ENCODE measurements around the gene MCF2L. TPM values are rescaled to one million over a fixed set of nuclear protein-coding genes. Genes with fewer than 3 reads are reported as not detected.

The MCF2L gene
- total and polyA plus RNA-seq, 12 donors = 29.6 to 99.8 (median 45.3) TPM

GRCh38 chr13:113124211-113124970, 155.4 kb downstream of the MCF2L start:
- H3K4me1 ChIP-seq = peaks cover 0 to 16% (median 5%) of the 10 kb centered on the region in 9 donors
- no peaks in the 10 kb centered on the region for H3K9me3 ChIP-seq
- WGBS, 2 donors = 91 to 95% methylated on average over 19 of the region's 19 CpGs
- H3K27ac ChIP-seq = no peak overlapping the region
- H3K4me3 ChIP-seq = no peak overlapping the region
- peaks cover 0 to 4% (median under 1%) of the 10 kb centered on the region in 7 donors for H3K27me3 ChIP-seq
- DNase-seq (no peak), ATAC-seq (peak in 1 of 8 donors; percentile 23)
- intact Hi-C loops (cut with DNase I) = no loop called here
- TF ChIP-seq CTCF (IDR thresholded peaks at IDR 0.05) = no peak
- H3K36me3 ChIP-seq = no peaks in the 10 kb centered on the region

GRCh38 chr13:113125506-113126264, 156.7 kb downstream of the MCF2L start:
- Histone ChIP-seq H3K9me3 (no peaks in the 10 kb centered on the region), H3K36me3 (no peaks in the 10 kb centered on the region), H3K4me3 (no peak overlapping the region), H3K4me1 (peaks cover 0 to 26% (median 7%) of the 10 kb centered on the region in 9 donors), H3K27me3 (peaks cover 0 to 13% (median 4%) of the 10 kb centered on the region in 7 donors), H3K27ac (no peak overlapping the region)
- DNase-seq (no peak), ATAC-seq (no peak)
- no peak for TF ChIP-seq CTCF (IDR thresholded peaks at IDR 0.05)
- intact Hi-C loops (cut with DNase I) = no loop called here
- 86 to 87% methylated on average over 18 to 19 of the region's 19 CpGs for WGBS, 2 donors

DNA sequence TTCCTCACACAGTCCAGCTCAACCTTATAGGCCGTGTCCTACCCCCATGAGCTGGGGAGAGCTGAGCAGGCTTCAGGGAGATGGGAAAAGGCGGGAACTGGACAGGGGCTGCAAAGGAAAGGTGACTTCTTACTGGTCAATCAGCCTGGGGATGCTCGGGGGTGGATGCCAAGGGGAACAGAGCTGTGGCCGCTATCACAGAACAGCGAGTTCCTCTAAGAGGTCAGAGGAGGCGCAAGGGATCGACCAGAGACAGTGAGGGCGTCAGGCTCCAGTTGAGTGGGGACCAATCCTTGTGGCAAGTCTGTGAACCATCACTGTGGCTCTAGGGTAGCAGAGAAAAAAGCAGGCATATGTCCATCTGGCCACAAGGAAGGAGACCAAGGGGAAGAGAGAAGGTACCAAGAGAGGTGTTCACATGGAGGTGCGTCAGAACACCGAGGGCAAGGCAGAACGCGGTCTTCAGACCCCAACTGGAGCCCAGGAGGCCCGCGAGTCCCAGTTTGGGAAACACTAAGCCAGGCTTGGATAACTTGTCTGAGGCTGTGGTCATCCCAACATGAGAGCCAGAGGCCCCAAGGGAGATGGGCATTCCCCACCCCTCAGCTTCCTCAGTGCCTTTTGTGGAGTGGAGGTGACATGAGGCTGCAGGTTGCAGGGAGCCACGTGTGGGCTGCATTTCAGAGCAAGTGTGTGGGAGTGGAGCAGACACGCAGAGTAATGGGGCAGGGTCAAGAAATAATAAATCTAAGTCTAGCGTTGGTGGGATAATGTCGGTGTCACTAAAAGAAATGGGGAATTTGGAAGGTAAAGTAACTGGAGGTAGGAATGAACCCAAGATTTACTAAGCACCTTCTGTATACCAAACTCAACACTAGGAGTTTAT, 157.5 kb downstream of the MCF2L start:
- DNase-seq (no peak), ATAC-seq (no peak)
- TF ChIP-seq CTCF (IDR thresholded peaks at IDR 0.05) = no peak
- intact Hi-C loops (cut with DNase I) = no loop called here
- no peaks in the 10 kb centered on the region for H3K36me3 ChIP-seq
- WGBS, 2 donors = 87 to 92% methylated on average over 18 of the region's 18 CpGs
- peaks cover 0 to 13% (median 4%) of the 10 kb centered on the region in 7 donors for H3K27me3 ChIP-seq
- no peaks in the 10 kb centered on the region for H3K9me3 ChIP-seq
- H3K27ac ChIP-seq = no peak overlapping the region
- H3K4me3 ChIP-seq = no peak overlapping the region
- H3K4me1 ChIP-seq = peaks cover 0 to 26% (median 7%) of the 10 kb centered on the region in 9 donors

DNA sequence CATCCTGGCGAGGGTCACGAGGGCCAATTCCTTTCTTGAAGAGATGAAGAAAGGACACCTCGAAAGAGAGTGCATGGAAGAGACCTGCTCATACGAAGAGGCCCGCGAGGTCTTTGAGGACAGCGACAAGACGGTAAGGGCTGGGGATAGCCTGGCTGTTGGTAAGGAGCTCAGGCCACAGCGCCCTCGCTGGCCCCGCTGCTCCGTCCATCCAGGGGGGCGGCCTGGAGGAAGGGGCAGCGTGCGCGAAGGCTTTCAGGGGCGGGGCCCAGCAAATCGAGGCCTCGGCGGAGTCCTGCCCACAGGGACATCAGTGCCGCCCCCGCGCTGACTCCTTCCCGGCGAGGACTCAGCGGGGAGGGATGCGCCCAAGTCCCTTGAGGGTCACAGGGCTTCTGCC, 160.5 kb downstream of the MCF2L start:
- H3K36me3 ChIP-seq = no peaks in the 10 kb centered on the region
- DNase-seq = no peak
- peak in 6 of 8 donors; percentile 14 to 50 (median 33) for ATAC-seq
- intact Hi-C loops (cut with DNase I) = no loop called here
- 62 to 68% methylated on average over 23 to 27 of the region's 27 CpGs for WGBS, 2 donors
- no peaks in the 10 kb centered on the region for H3K9me3 ChIP-seq
- no peak for TF ChIP-seq CTCF (IDR thresholded peaks at IDR 0.05)
- H3K27ac ChIP-seq = no peak overlapping the region
- H3K4me3 ChIP-seq = peak overlapping the region in 8 of 10 donors; percentile 30 to 52 (median 44)
- H3K4me1 ChIP-seq = peaks cover 0 to 10% (median 5%) of the 10 kb centered on the region in 9 donors
- peaks cover 0 to 22% (median 4%) of the 10 kb centered on the region in 7 donors for H3K27me3 ChIP-seq
